Fibroblast of skin of abdomen (primary cell): ENCODE results near the gene SHISAL2B.
"Not testable (repeated sequence)": the region's sequence is repeated elsewhere in the genome, so short reads cannot be mapped to it uniquely, and the experiment has no call there.

Source experiments
- DNase-seq: peaks from one replicate; pipeline ENCODE4 v3.0.0-alpha.2; 2013

Gene SHISAL2B

GRCh38 chr5:64700765-64701164 is 10.5 kb downstream of the SHISAL2B start:
- no peak for DNase-seq

DNA sequence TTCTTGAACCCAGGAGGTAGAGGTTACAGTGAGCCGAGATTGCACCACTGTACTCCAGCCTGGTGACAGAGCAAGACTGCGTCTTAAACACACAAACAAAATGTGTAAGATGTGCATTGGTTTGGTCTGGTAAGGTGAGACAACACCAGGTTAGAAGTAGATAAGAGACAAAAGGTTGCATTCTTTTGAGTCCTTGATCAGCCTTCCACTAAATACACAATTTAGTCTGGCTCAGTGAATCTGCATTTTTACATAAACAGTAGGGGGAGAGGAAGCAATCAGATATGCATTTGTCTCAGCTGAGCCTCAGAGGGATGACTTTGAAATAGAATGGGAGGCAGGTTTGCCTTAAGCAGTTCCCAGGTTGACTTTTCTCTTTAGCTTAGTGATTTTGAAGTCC is 15.8 kb downstream of the SHISAL2B start:
- DNase-seq: not testable (repeated sequence)

GRCh38 chr5:64707191-64707590 is 16.9 kb downstream of the SHISAL2B start:
- no peak for DNase-seq

GRCh38 chr5:64714495-64714894 is 24.2 kb downstream of the SHISAL2B start:
- DNase-seq: not testable (repeated sequence)

DNA sequence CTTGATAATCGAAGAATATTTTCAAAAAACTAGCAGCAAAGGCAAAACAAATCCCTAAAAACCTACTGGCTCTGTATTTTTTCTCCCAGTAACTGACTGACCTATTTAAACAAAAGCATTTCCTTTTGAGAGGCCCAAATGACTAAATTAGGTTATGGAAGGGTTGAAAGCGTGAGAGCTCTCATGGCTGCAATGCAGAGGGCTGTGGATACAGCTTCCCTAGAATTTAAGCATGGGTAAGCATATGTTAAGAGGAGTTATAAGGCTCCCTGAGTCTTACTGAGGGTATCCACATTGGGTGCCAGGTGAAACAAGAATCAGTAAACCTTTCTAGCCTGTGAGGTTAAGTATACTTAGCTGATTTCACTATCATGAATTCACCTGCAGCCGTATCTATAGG is 32.3 kb downstream of the SHISAL2B start:
- no peak for DNase-seq

- no peak for DNase-seq
Observed at GRCh38 chr5:64727150-64727549, 36.8 kb downstream of the SHISAL2B start.

- DNase-seq: no peak
Observed at GRCh38 chr5:64742411-64742810, 52.1 kb downstream of the SHISAL2B start.

DNA sequence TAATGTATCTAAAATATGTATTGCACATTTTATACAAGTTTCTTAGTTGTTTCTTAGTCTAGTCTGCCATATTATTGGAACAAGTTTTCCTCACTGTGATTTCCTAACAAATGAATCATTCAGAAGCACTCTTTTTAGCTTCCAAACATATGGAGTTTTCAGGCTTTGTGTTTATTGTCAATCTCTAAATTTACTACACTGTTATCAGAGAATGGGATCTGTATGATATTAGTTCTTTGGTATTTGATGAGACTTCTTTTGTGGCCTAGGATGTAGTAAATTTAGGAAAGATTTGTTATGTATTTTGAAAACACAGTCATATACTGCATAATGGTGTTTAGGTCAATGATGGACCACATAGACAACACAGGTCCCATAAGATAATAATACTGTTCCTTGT is 52.5 kb downstream of the SHISAL2B start:
- peak; percentile 4 for DNase-seq

DNA sequence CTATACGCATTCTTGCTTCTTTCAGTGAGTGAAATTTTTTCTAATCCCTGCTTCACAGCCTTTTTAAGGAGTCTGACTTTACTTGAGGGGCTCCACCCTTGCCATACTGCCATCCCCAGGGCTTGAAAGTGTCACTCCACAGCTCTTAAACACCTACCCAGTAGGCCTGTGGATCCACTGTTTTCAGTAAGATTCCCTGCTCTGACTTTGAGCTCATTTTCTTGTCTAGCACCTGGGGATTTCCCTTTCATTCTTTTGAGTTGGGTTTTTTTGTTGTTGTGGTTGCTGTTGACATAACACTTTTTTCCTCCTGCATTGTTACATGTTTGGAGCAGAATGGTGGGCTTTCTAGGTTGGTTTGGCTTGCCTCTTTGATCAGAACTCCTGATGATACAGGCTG is 54.6 kb downstream of the SHISAL2B start:
- DNase-seq: no peak

DNA sequence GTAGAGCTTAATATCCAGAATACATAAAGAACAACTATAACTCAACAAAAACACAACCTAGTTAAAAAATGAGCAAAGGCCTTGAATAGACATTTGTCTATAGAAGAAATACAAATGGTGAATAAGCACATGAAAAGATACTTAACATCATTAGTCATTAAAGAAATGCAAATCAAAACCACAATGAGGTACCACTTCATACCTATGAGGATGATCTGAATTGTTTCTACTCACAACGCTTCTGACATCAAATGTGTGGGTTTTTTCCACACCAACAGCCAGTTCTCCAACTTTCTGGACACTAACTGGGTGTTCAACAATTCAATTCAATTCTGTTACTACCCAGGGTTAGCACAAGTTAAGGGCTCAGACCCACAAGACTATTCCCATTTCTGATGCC is 56.1 kb downstream of the SHISAL2B start:
- peak; percentile 46 for DNase-seq

GRCh38 chr5:64749385-64749784 is 59.1 kb downstream of the SHISAL2B start:
- no peak for DNase-seq

DNA sequence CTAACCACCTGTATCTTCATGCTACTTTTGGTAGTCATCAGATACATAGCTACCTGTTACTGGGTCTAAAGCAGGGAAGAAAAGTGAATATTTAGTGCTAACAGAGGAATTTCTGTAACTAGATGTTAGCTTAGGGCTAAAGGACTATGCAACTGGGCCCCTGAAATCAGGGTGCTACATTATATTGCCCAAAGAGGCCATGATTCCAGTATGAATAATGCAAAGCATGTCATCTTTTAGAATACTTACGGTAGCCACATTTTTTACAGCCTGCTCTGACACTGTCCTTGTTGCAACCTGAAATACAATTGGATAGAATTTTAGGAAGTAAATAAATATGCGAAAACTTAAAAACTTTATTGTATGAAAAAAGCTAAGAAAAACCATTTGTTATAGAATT is 63.8 kb downstream of the SHISAL2B start:
- DNase-seq: no peak

DNA sequence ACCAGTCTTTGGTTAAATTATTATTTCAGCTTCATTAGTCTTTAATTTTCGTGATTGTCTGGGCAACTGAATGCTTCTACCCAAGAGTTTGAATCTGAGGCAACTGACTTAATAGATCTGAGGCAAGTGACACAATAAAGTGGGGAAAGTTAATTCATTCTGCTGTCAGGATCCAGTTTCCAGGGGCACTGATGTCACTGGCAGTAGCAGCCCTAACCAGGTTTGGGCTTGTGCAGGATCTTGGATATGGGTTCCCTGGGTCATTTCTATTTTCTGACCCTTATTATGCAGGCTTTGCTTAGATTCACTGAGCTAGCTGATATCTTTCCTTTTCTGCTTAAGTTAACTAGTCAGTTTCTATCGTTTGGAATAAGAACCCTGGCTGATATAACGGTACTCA is 68.6 kb downstream of the SHISAL2B start:
- DNase-seq: no peak

DNA sequence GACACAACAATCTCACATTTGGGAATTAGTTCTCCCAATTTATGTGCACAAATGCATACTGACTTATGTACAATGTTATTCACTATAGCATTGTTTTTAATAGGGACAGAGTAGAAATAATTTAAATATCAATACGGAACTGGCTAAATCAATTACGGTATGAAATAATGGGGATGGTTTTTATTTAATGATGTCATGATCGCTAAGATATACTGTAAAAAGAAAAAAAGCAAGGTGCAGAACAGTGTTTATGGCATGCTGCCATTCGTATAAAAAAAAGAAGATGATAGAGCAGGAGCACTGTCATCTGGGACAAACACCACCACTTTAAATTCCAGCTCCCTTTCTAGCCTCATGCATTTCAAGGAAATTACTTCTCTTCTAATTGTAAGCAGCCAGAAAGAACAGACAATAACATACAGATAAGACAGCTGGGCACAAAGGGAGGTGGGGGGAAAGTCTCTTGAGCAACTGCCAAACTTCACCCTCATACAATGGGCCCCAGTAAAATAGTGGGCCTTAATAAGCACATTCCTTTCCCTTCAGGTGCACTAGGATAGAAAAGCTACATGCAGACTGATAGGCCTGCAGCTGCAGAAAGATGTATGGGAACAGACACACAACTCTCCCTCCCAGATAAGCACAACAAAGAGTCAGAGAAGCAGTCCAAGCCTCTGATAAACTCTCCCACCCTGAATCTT is 69.8 kb downstream of the SHISAL2B start:
- DNase-seq: no peak

GRCh38 chr5:64763948-64764503 is 73.7 kb downstream of the SHISAL2B start:
- DNase-seq: no peak

- peak; percentile 6 for DNase-seq
Observed at GRCh38 chr5:64765804-64766504, 75.7 kb downstream of the SHISAL2B start.

- no peak for DNase-seq
Observed at GRCh38 chr5:64766941-64767340, 76.6 kb downstream of the SHISAL2B start.
